NCI-H446 treated with DMSO at 0.1 percent for 48 hours (cell line): ENCODE results near the gene HSF5.

Experiments
- DNase-seq: peaks from one replicate; lab custom pipeline; 2025; lab: John Stamatoyannopoulos, UW

HSF5 gene

GRCh38 chr17:58385359-58385899 is 102.8 kb downstream of the HSF5 start:
- DNase-seq = no peak

- no peak for DNase-seq
Observed at GRCh38 chr17:58384897-58385296, 103.3 kb downstream of the HSF5 start.

GRCh38 chr17:58383892-58384462 is 104.2 kb downstream of the HSF5 start:
- DNase-seq = no peak

GRCh38 chr17:58382872-58383242 is 105.4 kb downstream of the HSF5 start:
- no peak for DNase-seq

- no peak for DNase-seq
Observed at GRCh38 chr17:58382108-58382871, 105.9 kb downstream of the HSF5 start.

GRCh38 chr17:58381124-58382035 is 106.8 kb downstream of the HSF5 start:
- DNase-seq = no peak

- DNase-seq = no peak
Observed at GRCh38 chr17:58380207-58381123, 107.7 kb downstream of the HSF5 start.

- DNase-seq = no peak
Observed at GRCh38 chr17:58379511-58379824, 108.7 kb downstream of the HSF5 start.

- no peak for DNase-seq
Observed at GRCh38 chr17:58378733-58379510, 109.3 kb downstream of the HSF5 start.

GRCh38 chr17:58377661-58378060 is 110.5 kb downstream of the HSF5 start:
- no peak for DNase-seq

- DNase-seq = no peak
Observed at GRCh38 chr17:58377093-58377601, 111.1 kb downstream of the HSF5 start.

- no peak for DNase-seq
Observed at GRCh38 chr17:58376472-58377000, 111.7 kb downstream of the HSF5 start.

- no peak for DNase-seq
Observed at GRCh38 chr17:58375811-58376210, 112.4 kb downstream of the HSF5 start.

GRCh38 chr17:58375256-58375655 is 113.0 kb downstream of the HSF5 start:
- no peak for DNase-seq

GRCh38 chr17:58373923-58374322 is 114.3 kb downstream of the HSF5 start:
- DNase-seq = no peak

GRCh38 chr17:58373003-58373402 is 115.2 kb downstream of the HSF5 start:
- no peak for DNase-seq

GRCh38 chr17:58371300-58371950 is 116.8 kb downstream of the HSF5 start:
- DNase-seq = no peak

GRCh38 chr17:58370716-58371115 is 117.5 kb downstream of the HSF5 start:
- no peak for DNase-seq

GRCh38 chr17:58370309-58370708 is 117.9 kb downstream of the HSF5 start:
- DNase-seq = no peak
